Activated naive CD4-positive, alpha-beta T cell treated with anti-CD3 and anti-CD28 coated beads, Interleukin-2, amount 10 ng/mL, durations not matched to agents 7 days and 5 days (primary cell): Measurements from ENCODE around the gene RPRD1B.

ENCODE experiments used
- CTCF ChIA-PET: fragments of 350-600 bp; sonication (Branson Sonifier 250); formaldehyde crosslinking; loops from one replicate; lab custom pipeline; 2021; ENCODE audit warnings: antibody characterized with exemption; lab: Charles Lee
- DNase-seq: peaks from one replicate; pipeline ENCODE4 v3.0.0-alpha.2; 2020
- H3K27ac Mint-ChIP-seq: one replicate; pipeline ENCODE4 v1.8.0; 2021; ENCODE audit warnings: mild to moderate bottlenecking, moderate library complexity, mixed read lengths
- H3K27me3 Mint-ChIP-seq: one replicate; pipeline ENCODE4 v1.8.0; 2021; ENCODE audit warnings: mild to moderate bottlenecking, mixed read lengths
- H3K36me3 Mint-ChIP-seq: one replicate; pipeline ENCODE4 v1.8.0; 2021; ENCODE audit warnings: mixed read lengths
- H3K4me1 Mint-ChIP-seq: one replicate; pipeline ENCODE4 v1.8.0; 2021; ENCODE audit warnings: mixed read lengths
- H3K4me3 Mint-ChIP-seq: one replicate; pipeline ENCODE4 v1.8.0; 2021; ENCODE audit warnings: mild to moderate bottlenecking, moderate library complexity, mixed read lengths
- H3K9me3 Mint-ChIP-seq: one replicate; pipeline ENCODE4 v1.8.0; 2021; ENCODE audit warnings: mixed read lengths

The RPRD1B gene

GRCh38 chr20:38060536-38060935 is 27.0 kb downstream of the RPRD1B start:
- Mint-ChIP-seq H3K27ac (peak overlapping the region; percentile 43), H3K4me3 (no peak overlapping the region), H3K4me1 (peaks cover 7% of the 10 kb centered on the region), H3K9me3 (no peaks in the 10 kb centered on the region), H3K27me3 (no peaks in the 10 kb centered on the region), H3K36me3 (peaks cover 32% of the 10 kb centered on the region)
- CTCF ChIA-PET = interaction anchor here (1.1 to 7.8 kb wide), 2 partner anchors 13 to 161 kb away, joined by 5 to 101 read pairs; no protein-coding TSS in a partner anchor
- DNase-seq = no peak

GRCh38 chr20:38061109-38061508 is 27.6 kb downstream of the RPRD1B start:
- no peaks in the 10 kb centered on the region for H3K9me3 Mint-ChIP-seq
- peaks cover 7% of the 10 kb centered on the region for H3K4me1 Mint-ChIP-seq
- CTCF ChIA-PET = interaction anchor here (1.1 to 7.8 kb wide), 2 partner anchors 12 to 161 kb away, joined by 5 to 101 read pairs; no protein-coding TSS in a partner anchor
- H3K27me3 Mint-ChIP-seq = no peaks in the 10 kb centered on the region
- peaks cover 36% of the 10 kb centered on the region for H3K36me3 Mint-ChIP-seq
- no peak for DNase-seq
- H3K27ac Mint-ChIP-seq = no peak overlapping the region
- no peak overlapping the region for H3K4me3 Mint-ChIP-seq

- no peak for DNase-seq
- Mint-ChIP-seq H3K9me3 (no peaks in the 10 kb centered on the region), H3K36me3 (peaks cover 42% of the 10 kb centered on the region), H3K4me3 (no peak overlapping the region), H3K4me1 (no peaks in the 10 kb centered on the region), H3K27ac (no peak overlapping the region), H3K27me3 (no peaks in the 10 kb centered on the region)
- CTCF ChIA-PET = interaction anchor here (0.6 to 1.9 kb wide), 2 partner anchors 10 to 873 kb away, joined by 3 to 7 read pairs; no protein-coding TSS in a partner anchor
Measured at GRCh38 chr20:38062890-38063289, 29.3 kb downstream of the RPRD1B start.

- Mint-ChIP-seq H3K27me3 (no peaks in the 10 kb centered on the region), H3K4me3 (no peak overlapping the region), H3K9me3 (no peaks in the 10 kb centered on the region), H3K4me1 (no peaks in the 10 kb centered on the region), H3K27ac (no peak overlapping the region), H3K36me3 (peaks cover 45% of the 10 kb centered on the region)
- CTCF ChIA-PET = interaction anchor here (1.9 to 2.8 kb wide), 2 partner anchors 9 to 157 kb away, joined by 7 to 10 read pairs; no protein-coding TSS in a partner anchor
- DNase-seq = no peak
Measured at GRCh38 chr20:38063911-38064530, 30.5 kb downstream of the RPRD1B start.

DNA sequence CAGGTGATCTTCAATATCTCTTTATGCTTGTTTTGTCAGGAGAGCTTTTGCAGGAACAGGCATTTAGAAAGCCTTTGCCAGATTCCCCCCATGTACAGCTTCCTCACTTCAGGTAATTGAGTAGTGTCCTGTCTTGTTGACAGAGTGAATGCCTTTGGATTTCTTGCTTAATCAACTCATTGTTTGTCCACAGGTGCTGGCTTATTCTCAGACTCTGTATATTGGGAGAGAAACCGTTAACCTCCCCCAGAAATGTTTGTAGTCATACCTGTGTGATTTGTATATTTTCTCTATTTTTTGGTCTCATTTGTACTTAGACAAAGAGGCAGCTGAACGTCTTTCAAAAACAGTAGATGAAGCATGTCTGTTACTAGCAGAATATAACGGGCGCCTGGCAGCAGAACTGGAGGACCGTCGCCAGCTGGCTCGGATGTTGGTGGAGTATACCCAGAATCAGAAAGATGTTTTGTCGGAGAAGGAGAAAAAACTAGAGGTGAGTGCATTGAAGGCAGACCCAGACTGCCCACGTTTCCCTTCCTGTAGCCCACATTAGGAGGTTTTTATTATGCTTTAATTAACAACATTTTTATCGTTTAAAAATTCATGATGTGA is 32.3 kb downstream of the RPRD1B start:
- peaks cover 42% of the 10 kb centered on the region for H3K36me3 Mint-ChIP-seq

GRCh38 chr20:38066969-38067716 is 33.6 kb downstream of the RPRD1B start:
- Mint-ChIP-seq H3K36me3 (peaks cover 55% of the 10 kb centered on the region), H3K4me3 (no peak overlapping the region), H3K9me3 (no peaks in the 10 kb centered on the region), H3K27me3 (no peaks in the 10 kb centered on the region), H3K27ac (no peak overlapping the region), H3K4me1 (no peaks in the 10 kb centered on the region)
- CTCF ChIA-PET = interaction anchor here (1.2 kb wide), 1 partner anchor 154 kb away, joined by 5 read pairs; no protein-coding TSS in a partner anchor
- no peak for DNase-seq

More for the DNA sequence above, 32.3 kb downstream of the RPRD1B start:
- no peaks in the 10 kb centered on the region for H3K4me1 Mint-ChIP-seq
- H3K27me3 Mint-ChIP-seq = no peaks in the 10 kb centered on the region
- no peak overlapping the region for H3K27ac Mint-ChIP-seq
- DNase-seq = no peak
- no peak overlapping the region for H3K4me3 Mint-ChIP-seq
- H3K9me3 Mint-ChIP-seq = no peaks in the 10 kb centered on the region
- CTCF ChIA-PET = interaction anchor here (2.8 kb wide), 1 partner anchor 155 kb away, joined by 10 read pairs; no protein-coding TSS in a partner anchor

DNA sequence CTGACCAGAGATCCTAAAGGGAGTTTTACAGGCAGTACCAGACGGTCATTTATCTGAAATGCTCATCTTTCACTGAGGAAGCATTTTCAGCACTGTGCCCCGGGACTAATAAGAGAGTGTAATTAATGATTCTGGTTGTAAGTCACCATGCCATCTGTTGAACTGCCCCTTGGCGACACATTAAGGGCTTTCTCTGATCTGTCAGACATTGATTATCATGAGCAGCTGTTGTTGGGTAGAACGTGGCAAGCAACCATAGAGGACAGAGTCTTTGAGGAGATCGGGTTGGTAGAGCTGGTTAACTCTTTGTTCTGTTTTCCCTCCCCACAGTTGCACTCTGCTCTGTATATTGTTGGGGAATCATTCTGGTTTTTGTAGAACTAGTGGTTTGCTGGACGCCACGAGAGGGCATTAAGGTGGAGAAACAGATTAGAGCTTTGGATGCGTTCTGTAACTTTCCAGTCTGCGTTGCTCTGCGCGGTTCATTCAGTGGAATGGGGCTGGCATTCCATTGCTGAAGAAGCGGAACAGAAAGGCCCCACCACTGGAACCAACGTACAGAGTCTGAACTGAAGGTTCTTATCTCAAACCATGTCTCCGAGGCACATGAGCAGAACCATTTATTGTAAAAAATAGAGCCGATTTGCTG is 34.3 kb downstream of the RPRD1B start:
- H3K4me1 Mint-ChIP-seq = no peaks in the 10 kb centered on the region
- H3K4me3 Mint-ChIP-seq = no peak overlapping the region
- peaks cover 62% of the 10 kb centered on the region for H3K36me3 Mint-ChIP-seq
- no peaks in the 10 kb centered on the region for H3K27me3 Mint-ChIP-seq
- CTCF ChIA-PET = interaction anchor here (1.2 kb wide), 1 partner anchor 154 kb away, joined by 5 read pairs; no protein-coding TSS in a partner anchor
- no peak overlapping the region for H3K27ac Mint-ChIP-seq
- H3K9me3 Mint-ChIP-seq = no peaks in the 10 kb centered on the region
- DNase-seq = no peak

GRCh38 chr20:38072898-38073297 is 39.4 kb downstream of the RPRD1B start:
- Mint-ChIP-seq H3K4me3 (no peak overlapping the region), H3K36me3 (peaks cover 59% of the 10 kb centered on the region), H3K27me3 (no peaks in the 10 kb centered on the region), H3K9me3 (no peaks in the 10 kb centered on the region), H3K4me1 (no peaks in the 10 kb centered on the region), H3K27ac (no peak overlapping the region)
- CTCF ChIA-PET = interaction anchor here (0.9 to 6.7 kb wide), 14 partner anchors 10 to 148 kb away, joined by 3 to 87 read pairs (median 5); no protein-coding TSS in a partner anchor
- DNase-seq = no peak

- Mint-ChIP-seq H3K27ac (no peak overlapping the region), H3K4me1 (no peaks in the 10 kb centered on the region), H3K4me3 (no peak overlapping the region), H3K9me3 (peaks cover 1% of the 10 kb centered on the region), H3K36me3 (peaks cover 63% of the 10 kb centered on the region), H3K27me3 (no peaks in the 10 kb centered on the region)
- no peak for DNase-seq
- CTCF ChIA-PET = interaction anchor here (0.5 to 6.7 kb wide), 18 partner anchors 10 to 798 kb away, joined by 3 to 87 read pairs (median 4); no protein-coding TSS in a partner anchor
Measured at GRCh38 chr20:38073307-38074071, 39.9 kb downstream of the RPRD1B start.

DNA sequence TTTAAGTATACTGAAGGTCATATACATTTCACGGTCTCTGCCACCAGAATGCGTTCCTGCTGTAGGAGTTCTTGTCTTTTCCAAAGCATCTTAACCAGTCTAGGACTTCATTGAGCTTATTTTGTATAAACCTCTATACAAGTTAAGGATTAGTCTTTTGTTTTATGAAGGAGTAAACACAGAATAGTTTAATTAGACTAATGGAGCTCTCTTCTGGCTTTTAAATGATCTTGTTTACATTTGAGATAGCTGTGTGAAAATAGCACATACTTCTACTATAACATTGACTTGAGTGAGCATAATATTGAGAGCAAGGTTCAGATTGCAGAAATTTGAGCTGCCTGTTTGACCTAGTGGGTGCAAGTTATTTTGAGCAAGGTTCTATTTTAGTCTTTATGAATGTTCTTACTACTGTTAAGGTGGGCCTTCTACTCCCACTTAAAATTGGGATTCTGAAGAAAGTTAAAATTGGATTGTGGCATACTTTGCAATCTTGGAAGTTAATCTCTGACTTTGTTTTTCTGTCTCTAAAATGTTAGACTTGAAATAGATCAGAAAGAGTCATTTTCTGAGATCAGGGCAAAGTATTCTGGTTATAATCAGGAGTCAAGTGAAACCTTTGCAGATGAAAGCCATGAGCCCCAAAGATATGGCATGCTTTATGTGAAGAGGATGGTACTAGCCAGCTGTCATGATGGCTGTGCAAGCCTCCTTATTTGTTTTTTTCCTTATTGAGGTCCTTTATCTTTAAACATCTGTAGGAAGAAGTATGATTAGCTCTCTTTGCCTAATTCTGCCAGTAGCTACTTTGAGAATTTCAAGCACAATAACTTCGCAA is 41.8 kb downstream of the RPRD1B start:
- DNase-seq = no peak
- Mint-ChIP-seq H3K4me1 (no peaks in the 10 kb centered on the region), H3K36me3 (peaks cover 66% of the 10 kb centered on the region), H3K27me3 (no peaks in the 10 kb centered on the region), H3K4me3 (no peak overlapping the region), H3K9me3 (peaks cover 5% of the 10 kb centered on the region), H3K27ac (no peak overlapping the region)
- CTCF ChIA-PET = interaction anchor here (1.3 to 6.7 kb wide), 2 partner anchors 16 to 146 kb away, joined by 3 to 87 read pairs; no protein-coding TSS in a partner anchor

DNA sequence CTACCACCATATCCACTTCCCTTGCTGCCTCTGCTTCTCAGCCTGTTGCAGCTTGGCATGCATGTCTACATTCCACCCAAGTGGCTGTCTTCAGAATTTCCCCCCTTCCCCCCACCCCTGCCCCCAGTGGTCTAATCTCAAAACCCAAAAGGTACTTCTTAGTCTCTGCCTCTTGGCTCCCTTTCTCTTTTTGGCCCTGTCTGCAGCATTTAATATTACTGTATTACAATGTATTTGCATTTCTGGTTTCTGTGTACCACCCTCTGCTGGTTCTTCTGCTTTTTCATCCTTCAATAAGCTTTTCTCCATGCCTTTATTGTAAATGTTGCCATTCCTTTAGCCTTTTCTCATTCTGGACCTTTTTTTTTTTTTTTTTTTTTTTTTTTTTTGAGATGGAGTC is 43.0 kb downstream of the RPRD1B start:
- H3K27me3 Mint-ChIP-seq = no peaks in the 10 kb centered on the region
- no peak overlapping the region for H3K27ac Mint-ChIP-seq
- no peak overlapping the region for H3K4me3 Mint-ChIP-seq
- peaks cover 66% of the 10 kb centered on the region for H3K36me3 Mint-ChIP-seq
- CTCF ChIA-PET = interaction anchor here (6.7 kb wide), 1 partner anchor 144 kb away, joined by 87 read pairs; no protein-coding TSS in a partner anchor
- no peak for DNase-seq
- peaks cover 5% of the 10 kb centered on the region for H3K9me3 Mint-ChIP-seq
- no peaks in the 10 kb centered on the region for H3K4me1 Mint-ChIP-seq

DNA sequence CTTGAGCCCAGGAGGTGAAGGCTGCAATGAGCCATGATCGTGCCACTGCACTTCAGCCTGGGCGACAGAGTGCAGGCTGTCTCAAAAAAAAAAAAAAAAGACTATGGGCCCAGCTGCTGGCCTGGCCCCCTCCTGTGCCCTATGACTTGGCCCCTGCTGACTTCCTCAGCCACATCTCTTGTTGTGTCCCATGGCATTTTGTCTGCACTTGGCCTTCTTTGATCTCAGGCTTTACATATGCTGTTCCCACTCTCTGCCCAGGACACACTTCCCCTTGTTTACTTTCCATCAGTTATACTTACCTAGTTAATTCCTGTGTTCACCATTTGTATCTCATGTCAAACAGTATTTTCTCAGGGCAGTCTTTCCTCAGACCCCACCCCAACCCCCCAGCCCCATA is 44.5 kb downstream of the RPRD1B start:
- no peaks in the 10 kb centered on the region for H3K4me1 Mint-ChIP-seq
- peaks cover 5% of the 10 kb centered on the region for H3K9me3 Mint-ChIP-seq
- no peak overlapping the region for H3K4me3 Mint-ChIP-seq
- DNase-seq = no peak
- no peaks in the 10 kb centered on the region for H3K27me3 Mint-ChIP-seq
- peaks cover 59% of the 10 kb centered on the region for H3K36me3 Mint-ChIP-seq
- no peak overlapping the region for H3K27ac Mint-ChIP-seq
- CTCF ChIA-PET = interaction anchor here (6.7 kb wide), 1 partner anchor 143 kb away, joined by 87 read pairs; no protein-coding TSS in a partner anchor
